HuH-7 (cell line): Measurements from ENCODE around the gene NUDCD3.
A peak's percentile ranks its signal among the peaks of the same experiment; 100 is the strongest.

Experiments
- DNase-seq: peaks from one replicate; pipeline ENCODE4 v3.0.0; 2011; ENCODE audit warnings: low spot score

Gene NUDCD3

DNA sequence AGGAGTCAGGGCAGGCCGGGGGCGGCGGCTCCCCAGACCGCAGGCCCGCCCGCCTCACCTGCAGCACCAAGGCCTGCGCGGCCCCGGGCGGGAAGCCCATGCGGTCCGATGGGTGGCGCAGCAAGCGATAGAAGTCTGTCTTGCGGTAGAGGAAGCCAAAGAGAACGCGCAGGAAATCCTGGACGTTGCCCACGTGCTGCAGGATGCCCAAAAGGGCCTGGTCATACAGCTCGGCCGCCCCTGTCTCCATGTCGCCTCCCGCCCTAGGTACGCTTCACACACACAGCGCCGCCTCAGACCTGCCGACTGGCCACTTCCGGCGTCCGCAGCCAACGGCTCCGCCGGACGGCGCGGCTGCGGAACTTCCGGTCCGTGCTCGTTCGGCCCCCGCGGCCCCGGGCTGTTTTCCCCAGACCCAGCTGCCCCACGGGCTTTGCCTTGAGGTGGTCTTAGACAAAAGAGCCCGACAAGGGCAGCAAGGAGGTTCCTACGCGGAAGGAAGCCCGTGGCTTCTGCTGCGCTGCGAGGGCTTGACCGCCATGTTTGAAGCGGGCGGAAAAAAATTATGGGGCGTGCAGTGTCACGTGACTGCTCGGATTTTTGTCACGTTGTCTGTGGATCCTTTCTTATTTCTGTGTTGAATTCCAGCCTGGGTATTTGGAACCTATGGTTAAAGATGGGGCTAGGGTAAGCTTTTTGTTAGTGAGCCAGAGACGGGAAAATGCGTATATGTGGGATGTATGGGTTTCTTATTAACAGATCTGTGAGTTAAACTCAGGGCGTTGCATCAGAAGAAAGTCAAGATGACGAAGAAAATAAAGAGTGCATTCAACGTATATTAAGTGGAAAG is at the start of gene NUDCD3:
TSS of gene NUDCD3 (minus strand) at position 308 of the 850 bp plus-strand sequence. CDS start at position 250, 58 bp downstream.
- peak; percentile 83 for DNase-seq

DNA sequence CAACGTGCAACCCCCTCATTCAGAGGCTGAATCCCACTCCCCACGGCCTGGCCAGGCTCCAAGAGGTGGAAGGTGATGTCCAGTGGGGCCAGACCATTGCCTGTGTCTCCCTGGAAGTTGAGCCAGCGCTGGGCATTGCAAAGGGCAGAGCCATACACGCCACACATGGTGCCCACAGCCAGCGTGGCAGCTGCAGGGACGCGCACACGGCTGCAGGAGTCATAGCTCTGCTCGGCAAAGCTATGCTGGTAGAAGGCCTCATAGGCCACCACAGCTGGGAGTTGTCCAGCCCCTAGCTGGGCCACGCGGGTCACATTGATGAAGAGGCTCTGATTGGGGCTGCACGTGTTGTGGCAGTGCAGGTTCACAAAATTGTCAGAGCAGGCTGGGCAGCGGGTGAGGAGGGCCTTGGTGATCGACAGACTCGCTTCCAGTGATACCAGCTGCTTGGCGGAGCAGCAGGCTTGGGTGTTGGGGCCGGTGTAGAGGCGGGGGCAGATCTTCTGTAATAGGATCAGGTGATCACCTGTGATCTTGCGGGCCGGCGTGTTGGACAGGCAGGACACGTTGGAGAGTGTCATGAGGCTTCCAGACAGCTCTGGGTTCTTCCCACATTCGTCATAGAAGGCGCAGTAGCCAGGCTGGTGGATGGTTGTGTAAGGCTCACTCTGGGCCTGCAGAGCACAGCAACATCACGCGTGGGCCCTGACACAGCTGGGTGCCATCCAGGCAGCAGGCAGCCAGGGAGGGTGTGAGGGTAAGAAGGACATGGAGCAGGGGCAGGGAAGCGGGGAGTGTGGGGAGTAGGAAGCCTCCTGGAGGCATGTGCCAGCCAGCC is 49.4 kb upstream of the NUDCD3 start:
- DNase-seq = no peak

DNA sequence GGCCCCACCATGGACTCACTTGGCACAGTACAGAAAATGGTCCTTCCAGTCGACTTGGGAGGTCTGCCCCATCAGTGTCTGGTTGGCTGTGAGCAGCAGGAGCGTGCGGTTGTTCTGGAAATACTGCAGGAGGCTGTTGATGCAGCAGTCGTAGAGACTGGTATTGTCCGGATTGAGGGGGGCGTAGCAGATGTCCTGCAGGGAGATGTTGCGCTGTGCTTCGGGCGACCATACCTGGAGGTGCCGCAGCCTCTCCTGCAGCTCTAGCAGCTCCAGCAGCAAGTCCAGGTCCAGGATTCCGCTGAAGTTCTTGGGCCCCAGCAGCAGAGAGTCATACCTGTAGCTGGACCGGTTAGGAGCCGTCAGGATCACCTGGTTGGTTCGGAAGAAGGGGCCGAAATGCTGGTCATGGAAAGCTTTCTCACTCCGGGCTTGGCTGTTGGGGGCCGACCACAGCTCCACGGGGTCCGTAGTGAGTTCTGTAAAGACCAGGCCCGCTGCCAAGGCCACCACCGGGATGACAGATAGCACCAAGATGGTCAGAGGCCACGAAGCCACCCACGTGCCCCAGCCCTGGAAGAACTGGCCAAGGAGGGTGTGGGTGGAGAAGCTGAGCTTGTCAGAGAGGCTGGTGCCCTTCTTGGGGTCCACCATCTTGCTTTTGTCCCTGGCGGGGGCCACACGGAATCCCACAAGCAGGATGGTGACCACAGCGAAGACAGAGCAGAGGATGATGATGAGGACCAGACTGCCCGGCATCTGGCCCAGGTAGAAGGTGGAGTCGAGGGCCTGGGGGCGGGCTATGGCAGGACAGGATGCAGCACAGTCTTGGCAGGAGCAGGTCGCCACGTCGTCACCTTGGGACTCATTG is 48.6 kb upstream of the NUDCD3 start:
- no peak for DNase-seq

DNA sequence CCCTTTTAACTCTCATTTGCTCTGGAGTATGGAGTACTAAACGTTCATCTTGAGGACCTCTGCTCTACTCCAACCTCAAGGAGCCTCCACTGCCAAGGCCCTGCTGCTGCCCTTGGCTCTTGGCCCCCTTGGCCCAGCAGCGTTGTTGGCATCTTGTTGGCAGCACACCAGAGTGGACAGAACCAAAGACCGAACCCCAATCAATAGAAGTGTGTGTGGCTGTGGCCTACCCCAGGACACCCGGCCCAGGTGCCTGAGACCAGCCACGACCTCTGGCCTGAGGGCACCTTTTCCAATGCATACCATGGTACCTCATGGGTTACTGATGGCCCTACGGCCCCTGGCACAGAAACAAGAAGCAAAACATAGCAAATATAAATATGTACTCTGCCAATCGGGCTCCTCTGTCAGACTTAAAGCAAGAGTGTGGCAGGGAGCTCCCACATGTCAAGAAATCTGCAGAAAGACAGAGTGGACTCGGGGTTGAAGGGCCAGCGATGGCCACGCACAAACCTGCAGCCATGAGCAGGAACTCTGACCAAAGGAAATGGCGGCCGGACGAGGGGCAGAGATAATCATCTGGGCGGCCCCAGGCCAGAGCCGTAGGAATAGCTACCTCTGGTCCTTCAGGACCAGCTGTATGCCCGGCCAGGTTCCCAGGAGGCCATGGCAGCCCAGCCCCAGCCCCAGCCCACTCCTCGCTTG is 47.8 kb upstream of the NUDCD3 start:
- DNase-seq = no peak

DNA sequence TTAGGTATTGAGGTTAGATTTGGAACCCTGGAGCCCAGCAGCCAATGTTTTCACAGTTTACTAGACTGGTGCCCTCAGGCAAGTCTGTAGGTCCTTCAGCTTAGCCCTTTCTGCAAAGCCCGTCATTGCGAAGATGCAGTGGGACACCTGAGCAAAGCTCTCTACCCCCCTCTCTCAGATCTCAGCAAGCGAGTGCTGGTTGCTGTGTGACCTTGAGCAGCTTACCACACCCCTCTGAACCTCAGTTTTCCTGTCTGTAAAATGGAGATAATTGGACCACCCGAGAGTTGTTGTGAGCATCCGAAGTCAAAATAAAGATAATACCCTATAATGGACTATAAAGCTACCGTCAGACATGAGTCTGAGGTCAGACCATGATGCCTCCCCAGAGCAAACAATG is 47.0 kb upstream of the NUDCD3 start:
- DNase-seq = no peak

DNA sequence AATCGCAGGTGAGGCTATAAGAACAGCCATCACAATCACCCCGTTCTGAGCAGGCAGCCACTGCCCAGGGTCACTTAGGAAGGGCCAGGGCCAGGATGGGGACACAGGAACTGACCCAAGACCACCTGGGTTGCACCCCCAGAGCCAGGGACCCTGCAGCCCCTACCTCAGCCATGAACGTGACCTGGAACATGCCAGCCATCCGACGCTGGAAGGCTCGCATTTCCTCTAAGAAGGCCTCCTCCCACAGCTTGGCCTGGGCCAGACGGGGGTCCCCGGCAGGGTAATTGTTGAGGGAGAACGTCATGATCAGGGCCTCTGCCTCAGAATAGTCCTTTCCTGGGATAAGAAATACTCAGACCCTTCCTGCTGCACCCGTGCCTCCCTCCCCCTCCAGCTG is 45.6 kb upstream of the NUDCD3 start:
- DNase-seq = no peak

DNA sequence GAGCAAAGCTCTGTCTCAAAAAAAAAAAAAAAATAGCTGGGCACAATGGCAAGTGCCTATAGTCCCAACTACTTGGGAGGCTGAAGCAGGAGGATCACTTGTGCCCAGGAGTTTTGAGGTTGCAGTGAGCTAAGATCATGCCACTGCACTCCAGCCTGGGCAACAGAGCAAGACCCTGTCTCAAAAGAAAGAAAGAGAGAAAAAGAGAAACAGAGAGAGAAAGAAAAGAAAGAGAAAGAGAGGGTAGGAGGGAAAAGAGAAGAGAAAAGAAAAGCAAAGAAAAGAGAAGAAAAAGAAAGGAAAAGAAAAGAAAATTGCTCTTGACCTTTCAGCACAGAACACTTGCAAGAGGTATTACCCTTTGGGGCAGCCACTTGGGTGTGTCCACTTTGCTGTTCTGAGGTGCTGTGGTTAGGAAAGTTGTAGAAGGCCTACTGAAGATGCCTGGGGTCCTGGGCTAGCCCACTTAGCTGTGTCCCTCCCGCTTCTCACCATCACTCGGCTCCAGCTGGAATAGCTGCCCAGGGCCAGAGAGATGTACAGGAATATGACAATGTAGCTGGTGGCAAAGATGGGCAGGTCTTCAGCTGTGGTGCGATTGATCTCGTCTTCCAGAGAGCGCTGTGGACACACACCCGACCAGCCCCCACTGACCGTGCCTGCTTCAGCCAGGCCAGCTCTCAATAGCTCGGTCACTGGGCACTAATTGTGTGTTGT is 45.0 kb upstream of the NUDCD3 start:
- DNase-seq = no peak

DNA sequence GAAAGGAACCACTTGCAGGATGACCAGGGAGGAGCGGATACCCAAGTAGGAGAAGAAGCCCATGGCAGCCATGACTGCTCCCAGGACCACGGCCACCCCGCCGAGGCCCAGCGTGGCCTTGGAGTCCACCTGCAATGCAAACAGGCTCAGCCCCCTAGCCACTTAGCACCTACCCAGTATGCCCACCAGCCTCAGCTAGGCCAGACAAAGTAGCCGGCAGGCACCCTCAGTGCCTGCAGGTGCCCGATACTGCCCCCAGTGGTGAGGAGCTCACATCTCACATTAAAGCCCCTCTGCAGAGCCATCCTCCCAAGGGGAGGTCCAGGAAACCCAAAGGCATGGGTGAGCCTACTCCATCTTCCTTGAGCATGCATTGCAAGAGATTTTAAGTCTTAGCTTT is 44.0 kb upstream of the NUDCD3 start:
- peak; percentile 87 for DNase-seq

DNA sequence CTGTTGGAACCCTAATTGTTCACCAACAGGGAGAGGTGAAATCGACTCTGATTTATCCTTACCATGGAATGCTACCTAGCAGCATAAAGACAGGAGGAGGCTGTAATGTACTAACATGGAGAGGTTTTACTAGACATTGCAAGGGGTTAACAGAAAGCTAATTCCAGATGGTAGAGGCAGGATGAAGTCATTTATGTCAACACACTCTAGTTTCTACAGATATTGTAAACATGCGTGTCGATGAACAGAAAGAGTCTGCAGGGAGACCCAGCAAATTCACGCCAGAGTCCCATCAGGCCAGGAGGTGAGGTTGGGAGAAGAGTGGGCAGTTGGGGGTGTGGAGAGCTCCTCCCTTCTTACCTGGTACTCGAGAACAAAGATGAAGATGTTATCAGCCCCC is 43.6 kb upstream of the NUDCD3 start:
- no peak for DNase-seq

DNA sequence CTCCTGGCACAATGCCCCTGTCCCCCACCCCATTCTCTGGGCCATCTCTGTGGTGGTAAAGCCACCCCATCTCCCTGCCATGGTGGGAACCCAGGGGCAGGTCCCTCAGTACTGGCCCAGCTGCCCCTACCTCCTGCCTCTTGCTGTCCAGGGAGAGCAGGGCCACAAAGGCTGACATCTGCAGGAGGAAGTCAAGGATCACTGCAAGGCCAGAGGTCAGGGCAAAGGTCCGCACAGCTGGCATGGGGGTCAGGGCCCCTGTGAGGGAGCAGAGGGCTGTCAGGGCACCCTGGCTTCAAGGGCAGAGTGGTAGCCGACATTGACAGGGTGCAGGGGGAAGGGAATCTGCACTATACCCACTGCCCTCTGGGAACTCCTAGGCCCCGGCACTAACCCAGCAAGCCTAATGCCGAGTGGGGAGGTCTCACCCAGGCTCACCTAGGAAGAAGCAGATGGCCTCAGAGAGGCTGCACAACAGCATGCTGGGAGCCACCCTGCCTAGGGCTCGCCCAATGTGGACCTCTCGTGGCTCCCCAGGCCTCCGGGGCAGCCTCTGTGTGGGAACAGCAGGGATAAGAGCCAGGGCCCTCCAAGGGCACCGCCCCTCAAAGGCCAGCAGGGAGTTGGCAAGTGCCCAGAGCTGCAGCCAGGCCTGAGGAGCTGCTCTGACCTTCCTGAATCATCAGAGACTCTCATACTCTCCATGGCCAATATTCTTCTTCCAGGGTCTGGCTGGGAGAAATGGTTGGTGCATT is 43.0 kb upstream of the NUDCD3 start:
- no peak for DNase-seq

DNA sequence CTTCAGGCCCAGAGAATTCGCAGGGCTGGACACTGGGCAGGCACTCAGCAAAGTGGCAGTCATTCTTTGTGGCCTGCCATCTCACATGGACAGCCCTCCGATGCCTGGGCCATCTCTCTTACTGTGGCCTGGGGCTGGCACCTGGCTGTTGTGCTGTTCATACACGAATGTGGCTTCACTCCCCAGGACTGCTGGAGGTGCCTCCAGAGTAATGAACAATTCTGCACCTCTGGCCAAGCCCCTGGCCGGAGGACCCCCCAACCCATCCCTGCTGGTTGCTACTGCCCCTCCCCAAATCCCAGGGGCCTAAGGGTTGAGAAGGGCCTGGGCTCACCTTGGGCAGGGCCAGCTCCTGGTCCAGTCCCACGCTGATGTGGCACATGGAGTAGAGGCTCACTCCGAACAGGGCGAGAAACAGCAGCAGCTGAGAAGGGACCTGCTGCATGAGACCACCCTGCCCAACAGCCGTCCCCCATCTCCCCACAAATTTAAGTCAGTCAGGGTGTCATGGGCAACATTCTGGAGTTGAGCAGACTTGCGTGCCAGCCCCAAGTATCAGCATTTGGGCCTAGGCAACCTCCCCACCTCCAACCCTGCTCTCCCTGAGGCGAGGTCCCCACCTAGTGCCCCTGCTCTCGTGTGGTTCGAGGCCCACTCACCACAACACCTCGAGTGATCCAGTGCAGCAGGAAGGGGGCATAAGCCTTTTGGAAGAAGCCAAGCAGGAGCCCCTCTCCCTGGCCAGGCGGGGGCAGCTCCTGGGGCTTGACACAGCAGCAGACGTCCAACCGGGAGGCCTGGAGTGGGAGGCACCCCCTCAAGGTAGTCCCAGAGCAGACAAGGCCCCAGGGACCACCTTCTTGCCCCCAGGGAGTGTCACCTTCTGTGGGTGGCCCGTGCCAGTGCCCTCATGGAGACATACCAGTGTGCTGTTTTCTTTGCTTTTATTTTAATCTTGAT is 41.2 kb upstream of the NUDCD3 start:
- no peak for DNase-seq

DNA sequence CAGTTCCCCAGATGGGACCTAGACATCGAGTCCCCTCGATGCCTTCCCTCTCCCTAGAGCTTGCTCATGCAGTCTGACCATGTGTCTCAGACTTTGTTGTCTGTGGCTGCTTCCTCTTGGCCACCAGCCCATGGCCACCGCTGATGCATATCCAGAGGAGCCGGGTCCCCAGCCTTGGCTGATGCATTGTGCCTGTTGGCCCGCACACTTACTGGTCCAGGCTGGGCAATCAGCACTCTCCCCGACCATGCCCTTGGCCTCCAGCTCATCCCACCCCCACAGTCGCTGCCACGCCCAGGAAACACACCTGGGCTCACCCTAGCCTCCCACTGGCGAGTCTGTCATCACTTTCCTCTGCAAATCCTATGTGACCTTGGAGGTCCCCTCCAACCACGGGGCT is 40.5 kb upstream of the NUDCD3 start:
- no peak for DNase-seq

DNA sequence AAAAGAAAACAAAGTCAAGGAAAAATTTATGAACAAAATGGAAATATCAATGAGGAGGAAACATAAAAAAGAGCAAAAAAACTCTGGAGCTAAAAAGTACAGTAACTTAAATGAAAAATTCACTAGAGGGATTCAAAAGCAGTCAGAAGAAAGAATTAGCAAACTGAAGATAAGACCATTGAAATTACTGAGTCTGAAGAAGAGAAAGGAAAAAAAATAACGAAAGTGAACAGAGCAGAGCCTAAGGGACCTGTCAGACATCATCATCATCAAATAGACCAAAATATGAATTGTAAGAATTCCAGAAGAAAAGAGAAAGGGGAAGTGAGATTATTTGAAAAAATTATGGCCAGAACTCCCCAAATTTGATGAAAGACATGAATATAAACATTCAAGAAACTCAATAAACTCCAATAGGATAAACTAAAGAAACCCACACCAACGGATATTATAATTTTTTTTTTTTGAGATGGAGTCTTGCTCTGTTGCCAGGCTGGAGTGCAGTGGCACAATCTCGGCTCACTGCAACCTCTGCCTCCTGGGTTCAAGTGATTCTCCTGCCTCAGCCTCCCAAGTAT is 34.4 kb upstream of the NUDCD3 start:
- no peak for DNase-seq

DNA sequence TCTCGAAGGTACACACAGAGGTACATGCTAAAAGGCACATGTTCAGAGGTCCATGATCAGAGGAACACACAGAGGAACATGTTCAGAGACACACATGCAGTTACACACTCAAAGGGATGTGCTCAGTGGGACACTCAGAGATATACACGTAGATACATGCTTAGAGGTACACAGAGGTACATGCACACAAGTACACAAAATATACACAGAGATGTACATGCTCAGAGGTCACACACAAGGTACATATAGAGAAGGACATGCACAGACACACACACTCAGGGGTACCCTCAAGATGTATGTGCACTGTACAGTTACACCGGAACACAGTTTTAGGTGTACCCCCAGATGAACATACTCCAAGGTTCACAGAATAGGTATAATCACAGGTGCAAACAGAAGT is 31.9 kb upstream of the NUDCD3 start:
- no peak for DNase-seq

DNA sequence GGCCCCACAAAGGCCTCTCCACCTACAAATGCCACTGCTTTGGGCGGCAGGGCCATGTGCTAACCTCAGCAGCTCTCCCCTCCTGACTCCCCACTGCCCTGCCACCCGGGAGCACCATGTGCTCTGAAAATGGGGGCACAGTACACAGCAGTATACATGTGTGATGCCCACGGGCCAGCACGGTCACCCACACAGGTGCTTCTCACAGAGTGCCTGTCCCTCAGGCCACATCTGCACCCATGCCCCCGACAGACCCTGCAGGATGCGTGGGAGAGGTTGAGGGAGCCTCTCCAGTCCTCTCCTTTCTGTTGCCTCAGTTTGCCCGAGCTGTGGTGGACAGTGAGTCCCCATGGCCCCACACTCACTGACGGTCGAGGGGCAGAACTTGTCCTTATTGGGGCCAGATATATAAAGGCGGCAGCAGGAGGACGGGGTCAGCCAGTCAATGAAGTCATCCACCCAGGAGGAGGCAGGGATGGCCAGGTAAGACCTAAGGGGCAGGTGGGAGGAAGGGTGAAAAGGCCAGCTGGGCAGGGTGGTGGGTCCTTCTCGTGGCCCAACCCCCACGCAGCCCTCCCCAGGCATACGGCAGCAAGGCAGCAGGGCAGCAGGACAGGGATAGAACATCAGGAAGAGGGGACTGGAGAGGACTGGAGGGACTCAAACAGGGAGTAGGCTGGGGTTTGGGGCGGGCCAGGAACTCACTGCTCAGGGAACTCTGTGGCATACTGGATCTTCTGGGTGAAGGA is 31.1 kb upstream of the NUDCD3 start:
- no peak for DNase-seq

DNA sequence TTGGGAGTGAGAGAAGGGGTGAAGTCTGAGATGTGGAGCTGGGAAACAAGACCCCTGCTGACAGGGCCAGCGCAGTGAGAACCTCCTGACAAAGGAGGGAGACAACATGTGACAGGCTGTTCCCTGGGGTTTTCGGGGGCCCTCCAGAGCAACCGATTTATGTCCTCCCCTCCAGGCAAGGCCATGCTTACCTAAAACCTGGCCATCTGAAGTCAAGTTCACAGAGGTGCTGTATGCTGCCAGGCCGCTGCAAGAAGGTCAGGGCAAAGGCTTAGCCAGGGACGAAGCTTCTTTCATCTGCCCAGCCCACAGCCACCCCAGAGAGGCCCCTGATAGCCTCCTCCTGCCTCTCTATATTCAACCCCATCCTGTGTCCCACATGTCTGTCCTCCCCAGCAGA is 30.1 kb upstream of the NUDCD3 start:
- DNase-seq = no peak

DNA sequence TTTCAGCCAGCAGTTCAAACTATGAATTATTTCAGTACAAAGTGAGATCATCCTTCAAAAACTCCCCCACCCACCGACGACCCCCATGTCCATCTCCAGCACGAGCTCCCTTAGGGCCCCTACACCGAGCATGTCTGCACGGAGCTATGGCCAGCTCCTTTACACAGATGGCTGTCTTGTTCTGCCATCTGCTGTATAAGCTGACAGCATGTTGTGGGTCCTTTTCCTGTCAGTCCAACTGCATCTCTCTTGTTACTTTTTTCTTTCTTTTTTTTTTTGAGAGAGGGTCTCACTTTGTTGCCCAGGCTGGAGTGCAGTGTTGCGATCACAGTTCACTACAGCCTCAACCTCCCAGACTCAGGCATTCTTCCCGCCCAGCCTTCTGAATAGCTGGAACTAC is 29.1 kb upstream of the NUDCD3 start:
- no peak for DNase-seq

DNA sequence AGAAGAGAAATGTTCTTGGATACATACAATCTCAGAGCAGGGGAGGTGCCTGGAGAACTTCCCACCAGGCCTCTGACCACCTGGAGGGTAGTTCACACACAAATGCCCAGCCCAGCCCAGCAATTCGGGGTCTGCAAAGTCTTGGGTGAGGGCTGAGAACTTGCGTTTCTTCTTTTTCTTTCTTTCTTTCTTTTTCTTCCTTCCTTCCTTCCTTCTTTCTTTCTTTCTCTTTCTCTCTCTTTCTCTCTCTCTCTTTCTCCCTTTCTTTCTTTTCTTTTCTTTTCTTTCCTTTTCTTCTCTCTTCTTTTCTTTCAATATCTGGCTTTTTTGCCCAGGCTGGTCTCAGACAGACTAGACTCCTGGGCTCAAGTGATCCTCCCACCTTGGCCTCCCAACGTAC is 28.3 kb upstream of the NUDCD3 start:
- DNase-seq = no peak
